GM23248 (cell line): ENCODE data around the gene PPFIBP2.

Experiments used
- EZH2 ChIP-seq: fragments of 200-600 bp; sonication (generic); IDR thresholded peaks from 2 replicates; pipeline ENCODE4 v1.6.1; 2018; ENCODE audit warnings: antibody characterized with exemption, mild to moderate bottlenecking; ENCODE audit not compliant: insufficient read depth, poor library complexity, severe bottlenecking
- EZH2phosphoT487 ChIP-seq: fragments of 200-600 bp; sonication (generic); IDR thresholded peaks from 2 replicates; pipeline ENCODE4 v1.6.1; 2018; ENCODE audit warnings: antibody characterized with exemption, moderate library complexity, mild to moderate bottlenecking, low read depth; ENCODE audit not compliant: insufficient read depth

- TF ChIP-seq EZH2 (no peak), EZH2phosphoT487 (no peak)
Measured at GRCh38 chr11:7668464-7668863, 154.7 kb downstream of the PPFIBP2 start.
